HepG2 (cell line): ENCODE measurements around the gene SLC25A27. TPM values are rescaled to one million over a fixed set of nuclear protein-coding genes. Genes with fewer than 3 reads are reported as not detected.
A peak's percentile ranks its signal among the peaks of the same experiment; 100 is the strongest.

Source experiments
- ATAC-seq: fragments of 200-7000 bp; cut with Tn5 transposase; 3 replicates; pipeline ENCODE4 v1.9.1; 2020; ENCODE audit warnings: mild to moderate bottlenecking, moderate library complexity
- BruUV-seq: library from RNA; stranded (reverse); fragments of 400-500 nt; replicated peaks from 2 replicates; lab custom pipeline; 2021; lab: Mats Ljungman, UMichigan
- CTCF ChIA-PET: fragments of 300-600 bp; formaldehyde crosslinking; extraction: SDS; loops from one replicate; lab custom pipeline; 2021; ENCODE audit warnings: low total read pairs, inconsistent platforms, low intra/inter-chr PET ratio; lab: Yijun Ruan, JAX
- POLR2A ChIA-PET: fragments of 350-600 bp; sonication (Branson Sonifier 250); formaldehyde crosslinking; loops from one replicate; lab custom pipeline; 2020; ENCODE audit warnings: antibody characterized with exemption, inconsistent platforms; lab: Yijun Ruan, JAX
- DNase-seq: peaks from one replicate; pipeline ENCODE4 v3.0.0-alpha.2; 2015; ENCODE audit warnings: low spot score
- FAIRE-seq: peaks from 3 replicates; lab custom pipeline; 2011; peaks lifted over from hg19 to GRCh38; lab: Jason Lieb, UNC
- H2AFZ ChIP-seq: one replicate; pipeline ENCODE4 v1.6.1; 2011; ENCODE audit warnings: low read length, inconsistent platforms
- H3K27ac ChIP-seq: fragments of 300-600 bp; 3 replicates; pipeline ENCODE4 v1.8.0; 2011; ENCODE audit warnings: mixed run types, mild to moderate bottlenecking, mixed read lengths, low read length, inconsistent platforms; ENCODE audit not compliant: insufficient read depth; ENCODE audit errors: extremely low read length
- H3K27me3 ChIP-seq, 2 experiments: fragments of 200-600 bp in 1 of 2; 2 replicates in 1 of 2; 3 replicates in 1 of 2; pipeline versions ENCODE4 v1.6.0 to v1.8.0; 2011; ENCODE audit warnings: low read length in 2 of 2, mild to moderate bottlenecking in 2 of 2, moderate library complexity in 2 of 2, inconsistent platforms in 1 of 2; ENCODE audit not compliant: insufficient read depth in 2 of 2, control insufficient read depth in 1 of 2
- H3K36me3 ChIP-seq, 2 experiments: fragments of 200-600 bp in 1 of 2; replicated peaks in 1 of 2; 2 replicates in 1 of 2; 3 replicates in 1 of 2; pipeline versions ENCODE4 v1.5.1 to v1.8.0; 2011; ENCODE audit warnings: low read length in 2 of 2, inconsistent platforms in 1 of 2; ENCODE audit not compliant: insufficient read depth in 2 of 2, control insufficient read depth in 1 of 2
- H3K4me1 ChIP-seq: 2 replicates; pipeline ENCODE4 v1.5.1; 2012; ENCODE audit warnings: low read length, inconsistent platforms; ENCODE audit not compliant: insufficient read depth
- H3K4me2 ChIP-seq: 2 replicates; pipeline ENCODE4 v1.6.0; 2011; ENCODE audit warnings: low read depth, low read length, inconsistent platforms
- H3K4me3 ChIP-seq, 3 experiments: fragments of 200-600 bp in 1 of 3; sonication (generic), shearing (Covaris generic) in 1 of 3; replicated peaks in 1 of 3; 2 replicates each; pipeline ENCODE4 v1.5.1; 2011 to 2016; ENCODE audit warnings: low read length in 3 of 3, inconsistent platforms in 2 of 3, low read depth in 2 of 3, mild to moderate bottlenecking in 2 of 3, control low read depth in 1 of 3, mixed read lengths in 1 of 3; ENCODE audit not compliant: insufficient read depth in 1 of 3
- H3K79me2 ChIP-seq: one replicate; pipeline ENCODE4 v1.6.1; 2011; ENCODE audit warnings: low read length, inconsistent platforms; ENCODE audit not compliant: insufficient read depth
- H3K9ac ChIP-seq: 2 replicates; pipeline ENCODE4 v1.6.0; 2011; ENCODE audit warnings: mild to moderate bottlenecking, low read depth, low read length, inconsistent platforms; ENCODE audit not compliant: insufficient read depth
- H3K9me3 ChIP-seq: 2 replicates; pipeline ENCODE4 v1.5.1; 2012; ENCODE audit warnings: mild to moderate bottlenecking, low read length
- H4K20me1 ChIP-seq: 2 replicates; pipeline ENCODE4 v1.6.0; 2011; ENCODE audit warnings: inconsistent platforms, mild to moderate bottlenecking, low read length, moderate library complexity; ENCODE audit not compliant: insufficient read depth
- ARNTL ChIP-seq: sonication (generic); formaldehyde crosslinking; IDR thresholded peaks from 2 replicates; pipeline ENCODE4 v1.4.0; 2020; ENCODE audit warnings: mild to moderate bottlenecking, missing genetic modification reagents
- JUND ChIP-seq: sonication (generic); formaldehyde crosslinking; IDR thresholded peaks from 2 replicates; pipeline ENCODE4 v1.8.0; 2022; ENCODE audit warnings: mild to moderate bottlenecking, missing genetic modification reagents
- MEIS2 ChIP-seq: sonication (generic); formaldehyde crosslinking; IDR thresholded peaks from 2 replicates; pipeline ENCODE4 v1.9.0; 2021; ENCODE audit warnings: mild to moderate bottlenecking, missing genetic modification reagents
- NR2C2 ChIP-seq: sonication (generic); formaldehyde crosslinking; IDR thresholded peaks from 2 replicates; pipeline ENCODE4 v1.4.0; 2020; ENCODE audit warnings: missing genetic modification reagents, mild to moderate bottlenecking, moderate library complexity, borderline replicate concordance
- PTBP1 ChIP-seq: fragments of 200-400 bp; formaldehyde crosslinking; IDR thresholded peaks from 2 replicates; pipeline ENCODE4 v1.6.1; 2018; ENCODE audit warnings: low read length, low read depth; ENCODE audit not compliant: poor library complexity, severe bottlenecking
- TEF ChIP-seq: sonication (generic); formaldehyde crosslinking; IDR thresholded peaks from 2 replicates; pipeline ENCODE4 v1.5.0; 2020; ENCODE audit warnings: missing genetic modification reagents
- ZIK1 ChIP-seq: sonication (generic); formaldehyde crosslinking; IDR thresholded peaks from 2 replicates; pipeline ENCODE4 v1.5.0; 2020; ENCODE audit warnings: mild to moderate bottlenecking, low read depth, missing genetic modification reagents, borderline replicate concordance
- ZNF282 ChIP-seq: fragments of 450-650 bp; IDR thresholded peaks from 2 replicates; pipeline ENCODE4 v1.6.1; 2018; ENCODE audit not compliant: partially characterized antibody
- ZNF317 ChIP-seq: sonication (generic); formaldehyde crosslinking; IDR thresholded peaks from 2 replicates; pipeline ENCODE4 v1.5.0; 2020; ENCODE audit warnings: mild to moderate bottlenecking, missing genetic modification reagents
- ZNF484 ChIP-seq: sonication (generic); formaldehyde crosslinking; IDR thresholded peaks from 2 replicates; pipeline ENCODE4 v1.5.1; 2020; ENCODE audit warnings: mild to moderate bottlenecking, low read depth, missing genetic modification reagents, borderline replicate concordance
- ZNF619 ChIP-seq: sonication (generic); formaldehyde crosslinking; IDR thresholded peaks from 2 replicates; pipeline ENCODE4 v1.4.0; 2020; ENCODE audit warnings: mild to moderate bottlenecking, missing genetic modification reagents
- ZUFSP ChIP-seq: sonication (generic); formaldehyde crosslinking; IDR thresholded peaks from 2 replicates; pipeline ENCODE4 v1.9.0; 2021; ENCODE audit warnings: missing genetic modification reagents, mild to moderate bottlenecking, borderline replicate concordance
- WGBS: methylation state at CpG from one replicate; pipeline ENCODE4 v1.1.6; 2017; ENCODE audit warnings: low lambda C conversion rate; 5-methylcytosine and 5-hydroxymethylcytosine counted together
- in situ Hi-C: cut with HindIII; loops from 2 replicates; pipeline ENCODE4 v1.10.0; 2017; ENCODE audit warnings: low pct_unique_long_range_greater_than_20kb; ENCODE audit not compliant: extremely low pct_ligation_motif_present
- intact Hi-C: fragments of 100-400 bp; cut with micrococcal nuclease; formaldehyde crosslinking; loops from one replicate; pipeline ENCODE4 v1.10.0; 2022; ENCODE audit not compliant: unreplicated experiment
- polyA plus RNA-seq, 8 experiments: library from polyadenylated mRNA; depleted of rRNA in 3 of 8; stranded (reverse) in 7 of 8; unstranded in 1 of 8; fragments of >200 nt; fragmentation: Illumina TruSeq in 4 of 8; extraction: Trizol in 4 of 8; gene quantifications; 2 replicates each; pipeline versions ENCODE4 v1.2.1 to v1.2.3, GENCODE V29; 2011 to 2016; ENCODE audit warnings: low read depth in 4 of 8, missing spikeins in 1 of 8, mixed read lengths in 1 of 8; ENCODE audit not compliant: insufficient read depth in 1 of 8
- total RNA-seq, 5 experiments: library from RNA; depleted of rRNA; stranded (reverse); fragments of >200 nt; fragmentation: Illumina TruSeq; extraction: Trizol; gene quantifications; 2 replicates each; pipeline ENCODE4 v1.2.3, GENCODE V29; 2016; ENCODE audit warnings: low read depth in 1 of 5
- TF ChIP-seq, protein P1 (sequence below), 2 experiments: sonication (generic) in 1 of 2; formaldehyde crosslinking in 1 of 2; IDR thresholded peaks; 2 replicates each; pipeline versions ENCODE4 v1.4.0 to v1.6.1; 2018 to 2020; ENCODE audit warnings: missing genetic modification reagents in 2 of 2, borderline replicate concordance in 1 of 2, low read depth in 1 of 2, mild to moderate bottlenecking in 1 of 2, missing biosample characterization in 1 of 2

Gene SLC25A27
- total and polyA plus RNA-seq, 2 of the 13 experiments (the other 11 are each of a cell fraction or from before 2014, with no cell fraction given): 0.46 to 1.3 TPM

- intact Hi-C loops: no loop called here
- in situ Hi-C loops: no loop called here
- Histone ChIP-seq H3K27ac (no peak overlapping the region), H3K9ac (no peak overlapping the region), H3K4me3 (no peak overlapping the region), H3K4me2 (no peak overlapping the region), H3K79me2 (no peaks in the 10 kb centered on the region), H3K4me1 (0 out of 2 replicates have a peak, but pooled peaks cover 7% of the 10 kb centered on the region), H4K20me1 (no peaks in the 10 kb centered on the region), H3K9me3 (no peaks in the 10 kb centered on the region), H3K27me3 (no peaks in the 10 kb centered on the region), H3K36me3 (no peaks in the 10 kb centered on the region), H2AFZ (no peak overlapping the region)
- DNase-seq: no peak
- ATAC-seq: no peak
- BruUV-seq: no TSS peak
- ChIA-PET CTCF (no interaction called here), POLR2A (no interaction called here)
- no peak for TF ChIP-seq ZNF282
- FAIRE-seq: no peak
- WGBS: 0% methylated on average over 1 of the region's 1 CpG
Measured at GRCh38 chr6:46699970-46700369, 47.2 kb downstream of the SLC25A27 start.

DNA sequence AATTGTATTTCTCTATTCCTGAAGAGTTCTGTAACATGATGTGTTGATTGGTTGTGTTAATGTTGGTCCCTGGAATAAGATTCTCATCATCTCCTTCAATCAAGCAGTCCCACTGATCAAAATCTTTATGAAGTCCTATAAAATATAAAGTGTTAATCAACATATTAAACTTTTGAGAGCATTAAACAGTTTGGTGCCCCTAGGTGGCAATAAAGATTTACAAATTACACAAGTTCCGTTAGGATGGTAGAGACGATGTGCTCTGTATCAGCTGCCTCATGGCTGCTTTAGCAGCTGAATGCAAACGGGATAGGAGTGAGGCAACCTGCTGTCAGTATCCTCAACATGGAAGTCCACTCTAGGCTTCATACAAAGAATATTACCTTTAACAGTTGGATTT is 51.8 kb downstream of the SLC25A27 start:
- Histone ChIP-seq H3K9ac (no peak overlapping the region), H3K27ac (no peak overlapping the region), H4K20me1 (no peaks in the 10 kb centered on the region), H3K79me2 (no peaks in the 10 kb centered on the region), H2AFZ (no peak overlapping the region), H3K36me3 (no peaks in the 10 kb centered on the region), H3K27me3 (no peaks in the 10 kb centered on the region), H3K9me3 (no peaks in the 10 kb centered on the region), H3K4me1 (no peaks in the 10 kb centered on the region), H3K4me3 (no peak overlapping the region), H3K4me2 (no peak overlapping the region)
- WGBS: 0% methylated on average over 3 of the region's 3 CpGs
- BruUV-seq: no TSS peak
- peak; percentile 4 for DNase-seq
- peak; percentile 52; the same call in 1 of the 3 replicates for ATAC-seq
- CTCF ChIA-PET: no interaction called here
- POLR2A ChIA-PET: no interaction called here
- no peak for FAIRE-seq
- in situ Hi-C loops: no loop called here
- intact Hi-C loops: no loop called here
- TF ChIP-seq ZNF484 (CRISPR knock-in tag) (no peak), ZNF317 (CRISPR knock-in tag) (no peak), NR2C2 (CRISPR knock-in tag) (no peak), PTBP1 (no peak), ZNF619 (CRISPR knock-in tag) (no peak), ZIK1 (CRISPR knock-in tag) (no peak), ZUFSP (CRISPR knock-in tag) (no peak), ARNTL (CRISPR knock-in tag) (no peak), TEF (no peak), JUND (CRISPR knock-in tag) (no peak), MEIS2 (CRISPR knock-in tag) (no peak)
- TF ChIP-seq, protein P1, sequence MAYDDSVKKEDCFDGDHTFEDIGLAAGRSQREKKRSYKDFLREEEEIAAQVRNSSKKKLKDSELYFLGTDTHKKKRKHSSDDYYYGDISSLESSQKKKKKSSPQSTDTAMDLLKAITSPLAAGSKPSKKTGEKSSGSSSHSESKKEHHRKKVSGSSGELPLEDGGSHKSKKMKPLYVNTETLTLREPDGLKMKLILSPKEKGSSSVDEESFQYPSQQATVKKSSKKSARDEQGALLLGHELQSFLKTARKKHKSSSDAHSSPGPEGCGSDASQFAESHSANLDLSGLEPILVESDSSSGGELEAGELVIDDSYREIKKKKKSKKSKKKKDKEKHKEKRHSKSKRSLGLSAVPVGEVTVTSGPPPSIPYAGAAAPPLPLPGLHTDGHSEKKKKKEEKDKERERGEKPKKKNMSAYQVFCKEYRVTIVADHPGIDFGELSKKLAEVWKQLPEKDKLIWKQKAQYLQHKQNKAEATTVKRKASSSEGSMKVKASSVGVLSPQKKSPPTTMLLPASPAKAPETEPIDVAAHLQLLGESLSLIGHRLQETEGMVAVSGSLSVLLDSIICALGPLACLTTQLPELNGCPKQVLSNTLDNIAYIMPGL (CRISPR knock-in tag; IDR thresholded peaks at IDR 0.05; ENCODE audit: borderline replicate concordance in 1 of 2, low read depth in 1 of 2): no peak
